Transverse colon (tissue), 4 donors: ENCODE results near the gene NFS1.
A peak's percentile ranks its signal among the peaks of the same experiment; 100 is the strongest.
"Not testable (repeated sequence)": the region's sequence is repeated elsewhere in the genome, so short reads cannot be mapped to it uniquely, and the experiment has no call there.

Experiments used
- CTCF ChIP-seq, 5 experiments: fragments of 200-600 bp in 3 of 5; fragments of 450-650 bp in 2 of 5; sonication (generic) in 3 of 5; IDR thresholded peaks; 1 replicate in 2 of 5; 2 replicates in 3 of 5; pipeline ENCODE4 v1.5.1; 2016 to 2017; ENCODE audit warnings: antibody characterized with exemption in 5 of 5, inconsistent platforms in 3 of 5, mild to moderate bottlenecking in 2 of 5, moderate library complexity in 1 of 5
- POLR2A ChIP-seq: fragments of 450-650 bp; IDR thresholded peaks from one replicate; pipeline ENCODE4 v1.6.1; 2016; ENCODE audit warnings: antibody characterized with exemption, mild to moderate bottlenecking, moderate library complexity
- POLR2AphosphoS5 ChIP-seq, 3 donors: sonication (generic); formaldehyde crosslinking; IDR thresholded peaks; one replicate each; pipeline ENCODE4 v1.6.1; 2016; ENCODE audit warnings: antibody characterized with exemption in 3 of 3

- TF ChIP-seq POLR2A; POLR2AphosphoS5 (IDR thresholded peaks at IDR 0.05): not testable (repeated sequence)
- peak in 1 of 5 experiments; percentile 3 for TF ChIP-seq CTCF (IDR thresholded peaks at IDR 0.05)
These were observed 12.3 kb downstream of the NFS1 start for GRCh38 chr20:35686872-35687271.
